GM23248 (cell line): ENCODE measurements around the gene VRK3. TPM values are rescaled to one million over a fixed set of nuclear protein-coding genes. Genes with fewer than 3 reads are reported as not detected.

Source experiments
- DNase-seq: peaks from one replicate; pipeline ENCODE4 v3.0.0-alpha.2; 2015
- H2AFZ ChIP-seq: fragments of 200-600 bp; sonication (generic); 2 replicates; pipeline ENCODE4 v1.6.1; 2016; ENCODE audit warnings: antibody characterized with exemption
- H3F3A ChIP-seq: fragments of 200-600 bp; sonication (generic); 2 replicates; pipeline ENCODE4 v1.6.1; 2016; ENCODE audit warnings: mild to moderate bottlenecking, antibody characterized with exemption, mixed run types; ENCODE audit not compliant: insufficient read depth
- H3K27ac ChIP-seq: fragments of 200-600 bp; sonication (generic); 2 replicates; pipeline ENCODE4 v1.5.1; 2016; ENCODE audit warnings: mild to moderate bottlenecking
- H3K27me3 ChIP-seq: fragments of 200-600 bp; sonication (generic); replicated peaks from 2 replicates; pipeline ENCODE4 v1.6.1; 2016; ENCODE audit warnings: mild to moderate bottlenecking; ENCODE audit not compliant: insufficient read depth
- H3K36me3 ChIP-seq: fragments of 200-600 bp; sonication (generic); 2 replicates; pipeline ENCODE4 v1.6.1; 2016; ENCODE audit warnings: low read depth, mild to moderate bottlenecking
- H3K4me1 ChIP-seq: fragments of 200-600 bp; sonication (generic); 2 replicates; pipeline ENCODE4 v1.6.1; 2016; ENCODE audit warnings: mild to moderate bottlenecking; ENCODE audit not compliant: insufficient read depth
- H3K4me2 ChIP-seq: fragments of 200-600 bp; sonication (generic); one replicate; pipeline ENCODE4 v1.6.1; 2016; ENCODE audit warnings: mild to moderate bottlenecking; ENCODE audit not compliant: unreplicated experiment
- H3K4me3 ChIP-seq: fragments of 200-600 bp; sonication (generic); 2 replicates; pipeline ENCODE4 v1.5.1; 2016; ENCODE audit warnings: mild to moderate bottlenecking
- H3K79me2 ChIP-seq: fragments of 200-600 bp; sonication (generic); 2 replicates; pipeline ENCODE4 v1.6.1; 2016; ENCODE audit warnings: mild to moderate bottlenecking; ENCODE audit not compliant: insufficient read depth
- H3K9ac ChIP-seq: fragments of 200-600 bp; sonication (generic); 2 replicates; pipeline ENCODE4 v1.6.1; 2016; ENCODE audit warnings: mild to moderate bottlenecking
- H3K9me2 ChIP-seq: fragments of 200-600 bp; sonication (generic); 2 replicates; pipeline ENCODE4 v1.6.1; 2016; ENCODE audit warnings: mixed run types, mild to moderate bottlenecking, moderate library complexity; ENCODE audit not compliant: insufficient read depth
- H3K9me3 ChIP-seq: fragments of 200-600 bp; sonication (generic); one replicate; pipeline ENCODE4 v1.6.1; 2017; ENCODE audit warnings: low read depth
- H4K20me1 ChIP-seq: fragments of 200-600 bp; sonication (generic); 2 replicates; pipeline ENCODE4 v1.6.0; 2016; ENCODE audit not compliant: insufficient read depth
- EZH2 ChIP-seq: fragments of 200-600 bp; sonication (generic); IDR thresholded peaks from 2 replicates; pipeline ENCODE4 v1.6.1; 2018; ENCODE audit warnings: antibody characterized with exemption, mild to moderate bottlenecking; ENCODE audit not compliant: insufficient read depth, poor library complexity, severe bottlenecking
- EZH2phosphoT487 ChIP-seq: fragments of 200-600 bp; sonication (generic); IDR thresholded peaks from 2 replicates; pipeline ENCODE4 v1.6.1; 2018; ENCODE audit warnings: antibody characterized with exemption, moderate library complexity, mild to moderate bottlenecking, low read depth; ENCODE audit not compliant: insufficient read depth
- WGBS, 2 experiments: methylation state at CpG; one replicate each; pipeline ENCODE4 v1.1.6; 2015 to 2017; ENCODE audit warnings: low lambda C conversion rate in 2 of 2, low coverage in 1 of 2; ENCODE audit errors: missing lambda C conversion rate in 2 of 2; 5-methylcytosine and 5-hydroxymethylcytosine counted together
- in situ Hi-C: fragments of 300-500 bp; cut with MboI; formaldehyde crosslinking; loops from 2 replicates; pipeline ENCODE4 v1.15.0; 2020
- polyA plus RNA-seq: library from polyadenylated mRNA; unstranded; fragments of >200 nt; fragmentation: Nextera tagmentation; extraction: Ambion mirVana; gene quantifications from 2 replicates; pipeline ENCODE4 v1.2.1, GENCODE V29; 2016
- total RNA-seq: library from RNA; depleted of rRNA; stranded (reverse); fragments of >200 nt; shearing (Covaris generic); gene quantifications from 2 replicates; pipeline ENCODE4 v1.2.3, GENCODE V29; 2014

Gene VRK3
- total and polyA plus RNA-seq, 2 experiments from 2014 or later: 30.8 to 45.6 TPM

- Histone ChIP-seq H3K4me2 (no peak overlapping the region), H3K27ac (no peak overlapping the region), H3K9ac (no peak overlapping the region), H3K9me3 (no peaks in the 10 kb centered on the region), H3K9me2 (no peaks in the 10 kb centered on the region), H3F3A (no peaks in the 10 kb centered on the region), H3K27me3 (no peaks in the 10 kb centered on the region), H4K20me1 (no peaks in the 10 kb centered on the region), H3K79me2 (no peaks in the 10 kb centered on the region), H3K4me3 (no peak overlapping the region), H3K4me1 (no peaks in the 10 kb centered on the region), H2AFZ (no peak overlapping the region), H3K36me3 (no peaks in the 10 kb centered on the region)
- WGBS, 2 experiments: 35 to 40% methylated on average over 5 of the region's 5 CpGs
- TF ChIP-seq EZH2 (no peak), EZH2phosphoT487 (no peak)
- DNase-seq: no peak
- in situ Hi-C loops: loop anchor here (25.0 kb wide), 1 partner anchor 201 kb away; no protein-coding TSS in a partner anchor
These were observed 88.6 kb downstream of the VRK3 start for GRCh38 chr19:49936549-49936948.

- no peak overlapping the region for H3K4me2 ChIP-seq
- H3F3A ChIP-seq: peaks cover 2% of the 10 kb centered on the region; the same call in 1 of the 2 replicates
- H3K27me3 ChIP-seq: no peaks in the 10 kb centered on the region
- H3K4me1 ChIP-seq: no peaks in the 10 kb centered on the region
- no peaks in the 10 kb centered on the region for H3K36me3 ChIP-seq
- TF ChIP-seq EZH2phosphoT487 (no peak), EZH2 (no peak)
- H3K9me2 ChIP-seq: no peaks in the 10 kb centered on the region
- in situ Hi-C loops: loop anchor here (25.0 kb wide), 1 partner anchor 204 kb away; no protein-coding TSS in a partner anchor
- no peak overlapping the region for H2AFZ ChIP-seq
- no peak overlapping the region for H3K27ac ChIP-seq
- peaks cover 6% of the 10 kb centered on the region; the same call in 1 of the 2 replicates for H3K79me2 ChIP-seq
- H3K9ac ChIP-seq: no peak overlapping the region
- no peaks in the 10 kb centered on the region for H3K9me3 ChIP-seq
- WGBS, 2 experiments: 91 to 95% methylated on average over 8 of the region's 8 CpGs
- DNase-seq: no peak
- H3K4me3 ChIP-seq: no peak overlapping the region
- no peaks in the 10 kb centered on the region for H4K20me1 ChIP-seq
These were observed 91.5 kb downstream of the VRK3 start for GRCh38 chr19:49933643-49934042.

- H3K4me3 ChIP-seq: no peak overlapping the region
- in situ Hi-C loops: loop anchor here (25.0 kb wide), 1 partner anchor 205 kb away; no protein-coding TSS in a partner anchor
These were observed 92.4 kb downstream of the VRK3 start for GRCh38 chr19:49932731-49933131.

GRCh38 chr19:49932041-49932451 is 93.1 kb downstream of the VRK3 start:
- Histone ChIP-seq H3K9me2 (no peaks in the 10 kb centered on the region), H3K4me1 (peaks cover 7% of the 10 kb centered on the region; the same call in 1 of the 2 replicates), H2AFZ (no peak overlapping the region), H3K9me3 (no peaks in the 10 kb centered on the region), H3F3A (peaks cover 12% of the 10 kb centered on the region), H4K20me1 (no peaks in the 10 kb centered on the region), H3K79me2 (peaks cover 21% of the 10 kb centered on the region), H3K9ac (no peak overlapping the region), H3K27ac (no peak overlapping the region), H3K4me3 (no peak overlapping the region), H3K4me2 (no peak overlapping the region), H3K27me3 (no peaks in the 10 kb centered on the region), H3K36me3 (no peaks in the 10 kb centered on the region)
- no peak for TF ChIP-seq EZH2phosphoT487
- TF ChIP-seq EZH2: no peak
- WGBS, 2 experiments: 96 to 98% methylated on average over 5 of the region's 5 CpGs
- no peak for DNase-seq
- in situ Hi-C loops: loop anchor here (25.0 kb wide), 1 partner anchor 205 kb away; no protein-coding TSS in a partner anchor

More at GRCh38 chr19:49932731-49933131, 92.4 kb downstream of the VRK3 start:
- Histone ChIP-seq H3K36me3 (no peaks in the 10 kb centered on the region), H3K9ac (no peak overlapping the region), H3K4me2 (no peak overlapping the region), H3K4me1 (peaks cover 3% of the 10 kb centered on the region; the same call in 1 of the 2 replicates), H3K27me3 (no peaks in the 10 kb centered on the region), H3F3A (peaks cover 11% of the 10 kb centered on the region), H4K20me1 (no peaks in the 10 kb centered on the region), H3K27ac (no peak overlapping the region), H3K9me2 (no peaks in the 10 kb centered on the region), H3K9me3 (no peaks in the 10 kb centered on the region), H2AFZ (no peak overlapping the region), H3K79me2 (peaks cover 14% of the 10 kb centered on the region)
- TF ChIP-seq EZH2: no peak
- no peak for TF ChIP-seq EZH2phosphoT487
- no peak for DNase-seq
- WGBS, 2 experiments: 94% methylated on average over 23 to 25 of the region's 25 CpGs
